ENCODE data around the gene SEMA5B.

The SEMA5B gene

DNA sequence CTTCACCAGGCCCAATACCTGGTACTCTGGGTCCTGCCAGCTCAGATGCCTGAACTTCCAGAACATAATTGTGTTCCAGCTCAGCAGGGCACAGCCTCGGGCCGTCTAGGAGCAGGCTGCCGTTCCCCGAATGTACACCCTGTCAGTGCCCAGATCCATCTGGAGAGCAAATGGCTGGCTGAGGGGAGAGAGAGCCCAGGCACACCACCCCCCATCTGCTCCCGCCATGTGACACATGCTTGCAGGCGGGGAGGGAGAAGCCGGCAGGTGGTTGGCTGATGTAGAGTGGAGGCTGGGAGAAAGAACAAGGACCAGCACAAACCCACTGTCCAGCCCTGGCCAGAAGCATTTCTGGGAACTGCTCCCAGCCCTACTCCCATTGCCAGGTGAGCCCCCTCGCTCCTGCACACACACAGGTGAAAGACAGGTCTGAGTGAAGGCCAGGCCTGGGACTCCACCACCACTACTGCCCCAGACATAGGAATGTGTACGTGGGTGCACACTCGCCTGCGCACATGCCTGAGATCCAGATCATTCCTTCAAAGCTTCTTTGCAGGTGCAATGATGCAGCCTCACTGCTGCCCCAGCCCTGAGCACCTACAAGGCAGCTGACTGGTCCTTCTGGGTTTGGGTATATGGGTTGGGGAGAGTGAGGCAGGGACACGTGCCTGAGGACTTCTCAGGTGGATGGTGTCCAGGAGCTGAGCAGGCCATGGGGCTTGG lies 53.5 kb downstream of the SEMA5B start:
- no peak for DNase-seq (ENCODE audit: low read depth in 3 of 3)

DNA sequence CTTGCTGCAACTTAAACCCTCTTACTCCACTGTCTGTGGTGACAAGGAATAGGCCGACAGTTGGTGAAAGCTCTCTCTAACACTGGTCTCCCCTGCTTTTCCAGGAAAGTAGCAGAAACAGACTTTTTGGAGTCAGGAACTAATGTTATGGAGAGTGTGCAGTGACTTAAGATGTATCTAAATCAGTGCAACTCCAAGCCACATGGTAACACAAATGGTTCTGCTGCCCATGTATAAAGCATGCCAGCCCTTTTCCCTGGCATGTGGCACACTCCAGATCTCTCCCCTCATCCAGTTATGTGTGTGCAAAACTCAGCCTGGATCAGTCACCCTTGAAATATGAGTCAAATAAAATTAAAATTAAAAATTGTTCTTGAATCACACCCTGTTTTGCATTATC lies 55.4 kb downstream of the SEMA5B start:
- DNase-seq (ENCODE audit: low read depth in 3 of 3) = no peak

DNA sequence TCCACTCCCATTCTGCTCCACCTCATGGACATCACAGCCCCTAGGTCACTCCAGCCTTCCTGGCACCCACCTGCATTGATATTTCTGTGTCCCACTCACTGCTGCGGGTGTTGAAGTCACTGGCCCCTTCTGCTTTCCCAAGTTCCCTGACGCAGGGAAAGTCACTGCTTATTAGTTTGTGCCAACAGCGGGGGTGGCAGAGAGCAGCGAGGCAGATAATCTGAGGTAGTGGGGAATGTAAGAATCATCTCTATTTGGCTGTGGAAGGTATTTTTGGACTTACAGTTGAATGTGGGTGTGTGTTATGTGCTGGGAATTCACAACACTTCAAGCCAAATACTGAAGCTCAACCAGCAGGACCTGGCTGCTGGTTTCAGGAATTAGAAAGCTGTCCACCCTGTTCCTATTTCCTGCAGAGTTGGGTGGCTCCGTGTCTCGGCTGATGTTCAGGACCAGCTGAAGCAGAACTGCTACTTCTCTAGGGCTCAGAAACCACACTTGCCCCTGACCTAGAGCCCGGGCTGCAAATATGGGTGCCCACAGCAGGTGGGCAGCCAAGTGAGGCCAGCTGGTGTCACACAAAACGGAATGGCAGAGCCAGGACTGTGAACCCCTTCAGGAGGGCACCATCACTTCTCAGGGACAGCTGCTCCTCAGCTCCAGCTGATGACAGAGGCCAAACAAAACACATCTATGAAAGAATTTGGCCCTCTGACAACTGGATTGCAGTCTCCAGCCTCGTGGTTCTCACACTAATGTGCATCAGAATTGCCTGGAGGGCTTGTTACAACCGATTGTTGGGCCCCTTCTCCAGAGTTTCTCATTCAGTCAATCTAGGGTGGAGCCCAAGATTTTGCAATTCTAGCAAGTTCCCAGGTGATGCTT lies 57.7 kb downstream of the SEMA5B start:
- DNase-seq (ENCODE audit: low read depth in 3 of 3) = no peak

DNA sequence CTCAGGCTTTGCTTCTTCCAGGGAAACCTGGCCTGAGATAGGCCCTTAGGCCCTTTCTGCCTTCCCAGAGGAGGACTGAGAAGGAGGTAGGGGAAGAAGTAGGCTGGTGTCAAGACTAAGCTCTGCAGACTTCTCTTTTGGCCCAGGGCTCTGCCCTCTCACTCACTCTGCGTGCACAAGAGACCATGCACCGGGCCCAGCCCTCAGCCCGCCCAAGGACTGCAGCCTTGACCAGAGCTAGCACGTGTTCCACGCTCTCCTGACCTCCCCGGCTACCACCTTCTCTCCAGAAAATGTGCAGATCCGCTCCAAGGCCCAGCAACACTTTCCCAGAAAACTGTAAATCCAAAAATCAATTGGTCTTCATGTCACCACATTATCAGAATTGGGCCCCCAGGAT lies 59.8 kb downstream of the SEMA5B start:
- DNase-seq (ENCODE audit: low read depth in 3 of 3) = no peak

DNA sequence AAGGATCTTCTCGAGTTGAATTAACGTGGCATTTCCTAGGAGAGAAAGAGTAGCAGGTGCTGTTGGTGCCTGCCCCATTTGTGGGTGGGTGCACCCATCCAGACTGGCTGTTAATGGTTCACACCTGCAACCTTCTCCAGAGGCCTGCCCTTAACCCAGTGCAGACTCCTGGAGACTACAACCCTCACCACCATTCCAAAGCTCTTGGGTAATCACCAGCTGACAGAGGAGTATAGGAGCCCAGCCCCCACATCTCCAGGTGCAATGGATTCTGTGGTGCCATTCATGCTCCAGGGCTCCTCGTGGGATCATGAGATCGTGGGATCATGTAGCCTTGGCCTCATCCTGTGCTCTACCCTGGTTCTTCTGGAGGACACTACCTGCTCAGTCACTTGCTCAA lies 60.2 kb downstream of the SEMA5B start:
- DNase-seq (ENCODE audit: low read depth in 3 of 3) = no peak

DNA sequence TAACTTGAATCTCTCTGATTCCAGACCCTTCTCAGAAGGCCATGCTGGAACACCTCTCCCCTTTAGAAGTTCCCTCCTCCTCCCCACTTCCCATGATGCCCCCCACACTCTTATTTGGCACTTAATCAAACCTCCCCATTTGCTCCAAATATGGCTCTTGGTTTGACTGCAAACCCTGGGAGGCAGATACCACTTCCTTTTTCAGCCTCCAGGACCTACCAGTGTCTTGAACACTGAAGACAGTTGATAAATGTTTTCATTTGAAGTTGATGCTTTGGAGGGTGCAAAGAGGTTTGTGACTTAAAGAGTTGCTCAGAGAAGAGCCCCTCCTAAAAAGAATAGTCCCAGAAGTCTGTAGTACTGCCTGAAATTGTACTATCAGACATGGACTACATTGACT lies 61.5 kb downstream of the SEMA5B start:
- no peak for DNase-seq (ENCODE audit: low read depth in 3 of 3)

DNA sequence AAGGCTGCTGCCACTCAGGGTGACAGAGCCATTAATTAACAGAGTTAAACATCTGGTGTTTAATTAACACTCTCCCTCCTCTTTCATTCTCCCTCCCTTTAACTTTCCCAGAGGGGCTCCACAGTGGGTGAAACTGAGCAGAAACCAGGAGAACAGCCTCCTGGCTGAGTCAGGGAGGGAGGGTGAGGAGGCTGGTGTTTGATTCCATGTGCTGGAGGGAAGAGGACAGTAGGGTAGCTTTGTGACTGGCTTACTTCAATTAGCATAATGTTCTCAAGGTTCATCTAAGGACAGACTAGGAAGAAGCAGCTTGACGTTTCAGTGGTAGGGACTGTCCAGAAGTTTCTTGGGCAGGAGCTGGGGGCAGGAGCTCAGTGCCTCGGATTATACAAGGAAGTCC lies 62.8 kb downstream of the SEMA5B start:
- no peak for DNase-seq (ENCODE audit: low read depth in 3 of 3)

DNA sequence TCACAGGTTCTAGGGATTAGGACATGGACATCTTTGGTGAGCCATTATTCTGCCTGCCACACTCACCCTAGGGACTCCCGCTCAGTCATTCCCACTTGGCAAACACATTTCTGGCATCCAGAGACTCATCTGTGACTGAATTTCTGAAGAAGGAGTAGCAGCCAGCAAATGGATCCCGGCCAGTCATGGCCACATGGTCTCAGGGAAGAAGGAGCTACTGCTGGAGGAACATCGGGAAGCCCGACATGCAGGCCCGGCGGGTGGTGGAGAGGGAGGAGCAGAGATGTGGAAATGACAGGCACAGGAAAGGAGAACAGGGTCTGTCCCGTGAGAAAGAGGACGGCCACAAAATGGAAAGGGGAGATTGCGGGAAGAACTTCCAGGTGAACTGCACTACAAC lies 65.4 kb downstream of the SEMA5B start:
- DNase-seq (ENCODE audit: low read depth in 3 of 3) = no peak

DNA sequence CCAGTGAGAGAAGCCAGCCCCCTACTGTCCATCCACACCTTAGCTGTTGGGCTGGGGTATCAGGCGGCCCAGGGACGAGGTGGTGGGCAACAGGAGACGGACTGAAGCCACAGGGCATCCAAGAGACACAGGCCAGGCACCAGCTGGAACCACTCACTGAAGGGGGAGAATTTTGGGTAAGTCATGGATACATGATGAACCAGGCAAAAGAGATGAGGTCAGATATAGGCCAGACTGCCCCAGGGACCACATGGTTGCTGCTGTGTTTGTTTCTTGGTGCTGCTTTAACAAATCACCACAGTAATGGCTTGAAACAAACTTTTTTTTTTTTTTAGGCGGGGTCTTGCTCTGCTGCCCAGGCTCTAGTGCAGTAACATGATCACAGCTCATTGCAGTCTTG lies 66.4 kb downstream of the SEMA5B start:
- no peak for DNase-seq (ENCODE audit: low read depth in 3 of 3)

DNA sequence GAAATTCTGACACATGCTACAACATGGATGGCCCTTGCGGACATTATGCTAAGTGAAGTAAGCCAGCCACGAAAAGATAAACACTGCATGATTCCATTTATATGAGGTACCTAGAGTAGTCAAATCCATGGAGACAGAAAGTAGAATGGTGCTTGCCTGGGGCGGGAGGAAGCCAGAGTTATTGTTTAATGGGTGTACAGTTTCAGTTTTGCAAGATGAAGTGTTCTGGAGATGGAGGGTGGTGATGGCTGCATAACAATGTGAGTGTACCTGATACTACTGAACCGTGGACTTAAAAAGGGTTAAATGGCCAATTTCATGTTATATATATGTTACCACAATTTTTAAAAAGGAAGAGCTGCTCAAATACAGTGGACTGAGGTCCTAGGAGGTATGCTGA lies 66.9 kb downstream of the SEMA5B start:
- no peak for DNase-seq (ENCODE audit: low read depth in 3 of 3)

DNA sequence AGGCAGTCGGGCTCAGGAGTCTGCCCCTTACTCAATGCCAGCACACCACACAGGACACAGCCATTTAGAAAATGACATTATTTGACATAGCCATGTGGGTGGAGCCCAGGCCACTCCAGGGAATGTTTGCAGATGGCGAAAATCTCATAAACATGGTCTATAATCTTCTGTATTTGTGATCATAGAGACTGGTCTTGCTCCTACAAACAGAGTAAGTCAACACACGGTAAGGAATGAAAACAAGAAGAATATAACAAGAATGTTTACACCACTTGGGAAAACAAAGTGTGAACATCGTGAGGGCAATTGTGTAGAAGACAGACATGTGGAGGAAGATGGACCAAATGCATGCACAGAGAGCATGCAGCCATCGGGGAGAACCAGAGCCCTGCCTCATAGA lies 68.2 kb downstream of the SEMA5B start:
- DNase-seq (ENCODE audit: low read depth in 3 of 3) = no peak

DNA sequence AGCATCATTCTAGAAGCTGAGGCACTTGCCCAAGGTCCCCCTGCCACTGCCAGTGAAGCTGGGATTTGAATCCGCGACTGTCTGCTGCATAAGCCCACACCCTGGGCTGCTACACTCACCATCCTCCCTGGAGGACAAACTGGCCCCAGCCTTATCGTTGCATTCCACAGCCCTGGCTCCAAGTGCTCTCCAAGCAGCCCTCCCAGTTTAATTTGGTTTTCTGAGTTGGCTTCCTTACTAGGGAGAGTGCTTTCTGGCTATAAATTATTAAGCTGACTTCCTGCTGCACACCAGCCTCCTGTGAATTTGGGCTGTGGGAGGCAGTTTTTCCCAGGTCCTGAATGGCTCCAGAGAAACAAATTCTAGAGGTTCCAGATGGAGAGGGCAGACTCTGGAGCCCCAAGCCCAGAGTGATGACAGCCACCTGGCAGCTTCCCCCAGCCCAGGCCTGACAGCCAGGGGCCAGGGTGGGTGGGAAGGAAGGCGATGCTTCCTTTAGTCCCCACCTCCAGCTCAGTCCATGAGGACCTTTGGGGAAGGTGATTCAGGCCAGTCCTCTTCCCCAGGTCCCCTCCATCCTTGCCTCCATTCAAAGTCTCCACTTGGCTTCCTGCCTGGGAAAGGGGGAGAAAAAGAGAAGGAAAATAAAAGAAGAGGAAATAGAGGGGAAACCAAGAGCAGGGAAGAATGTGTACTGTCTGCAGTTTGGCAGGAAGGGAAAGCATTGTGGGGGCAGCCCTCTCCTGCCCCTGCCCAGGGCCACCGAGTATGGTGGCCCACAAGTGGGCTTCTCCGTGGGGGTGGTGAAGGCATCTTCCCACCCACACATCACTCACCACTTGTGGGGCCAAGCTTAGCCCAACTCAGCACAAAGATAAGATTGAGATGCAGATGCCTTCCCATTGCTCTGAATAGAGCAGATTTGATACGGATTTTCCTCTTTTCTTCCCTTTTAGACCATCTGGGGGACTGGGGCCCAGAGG lies 69.6 kb downstream of the SEMA5B start:
- DNase-seq (ENCODE audit: low read depth in 3 of 3) = no peak

DNA sequence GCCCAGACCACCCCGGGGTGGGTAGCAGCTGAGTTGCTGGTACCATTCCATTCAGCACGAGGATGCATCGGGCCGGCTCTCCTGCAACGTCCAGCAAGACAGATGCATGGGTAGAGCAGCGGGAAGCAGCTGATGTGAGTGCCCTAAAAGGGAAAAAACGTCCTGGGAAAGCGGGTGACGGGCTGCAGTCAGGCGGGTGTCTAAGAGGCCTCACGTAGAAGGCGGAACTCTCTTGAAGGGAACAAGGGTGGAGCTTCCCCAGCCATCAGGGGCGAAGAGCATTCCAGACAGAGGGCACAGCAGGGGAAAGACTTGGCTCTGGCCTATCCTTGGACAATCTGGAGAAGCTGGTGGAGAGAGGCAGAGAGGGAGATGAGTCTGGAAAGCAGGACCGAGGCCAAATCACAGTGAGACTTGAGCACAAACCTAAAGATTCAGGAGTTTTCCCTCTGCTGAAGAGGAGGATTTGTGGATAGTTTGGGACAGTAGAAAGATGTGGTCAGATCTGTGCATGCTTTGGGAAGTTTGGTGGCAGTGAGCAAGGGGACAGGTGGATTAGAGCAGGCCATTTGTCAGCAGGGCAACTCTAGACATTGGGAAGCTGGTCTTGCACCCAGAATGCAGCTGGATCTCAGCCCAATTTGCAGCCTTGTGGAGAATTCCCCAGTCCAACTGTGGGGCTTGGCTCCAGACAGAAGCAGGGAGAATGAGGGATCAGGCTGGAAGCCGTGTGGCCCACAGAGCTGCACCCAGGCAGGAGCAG lies 70.7 kb downstream of the SEMA5B start:
- DNase-seq (ENCODE audit: low read depth in 3 of 3) = no peak

DNA sequence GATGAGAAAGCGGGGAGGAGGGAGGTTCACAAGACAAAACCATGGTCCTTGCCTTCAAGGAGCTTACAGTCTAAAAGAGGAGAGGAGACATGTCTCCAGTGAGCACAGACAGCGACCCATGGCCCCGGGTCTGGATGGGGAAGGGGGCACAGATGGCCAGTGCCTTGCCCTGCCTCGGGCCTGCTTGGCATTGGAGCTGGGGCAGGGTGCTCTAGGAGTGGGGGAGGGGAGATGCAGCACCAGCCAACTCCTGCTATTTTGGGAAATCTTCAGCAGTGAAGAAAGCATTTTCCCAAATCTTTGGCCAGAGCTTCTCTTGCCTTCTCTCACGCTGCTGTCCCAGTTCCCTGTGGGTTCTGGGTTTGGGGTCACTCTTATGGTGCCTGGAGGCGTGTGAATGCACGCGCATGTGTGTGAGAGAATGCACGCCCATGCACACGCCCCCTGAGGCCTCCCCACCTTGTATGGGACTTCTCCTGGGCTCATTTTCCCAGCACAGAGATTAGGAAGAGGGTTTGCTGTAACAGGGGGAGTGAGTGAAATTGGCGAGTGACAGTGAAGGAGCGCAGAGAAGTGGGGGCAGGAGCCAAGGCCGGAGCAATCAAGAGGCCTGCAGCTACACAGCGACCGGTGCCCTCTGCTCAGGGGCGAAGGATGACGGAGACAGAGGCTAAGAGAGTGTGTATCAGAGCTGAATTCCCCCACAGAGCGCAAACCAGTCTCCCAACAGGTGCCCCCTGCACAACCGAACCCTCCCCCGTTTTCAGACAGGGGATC lies 71.5 kb downstream of the SEMA5B start:
- DNase-seq (ENCODE audit: low read depth in 3 of 3) = no peak

DNA sequence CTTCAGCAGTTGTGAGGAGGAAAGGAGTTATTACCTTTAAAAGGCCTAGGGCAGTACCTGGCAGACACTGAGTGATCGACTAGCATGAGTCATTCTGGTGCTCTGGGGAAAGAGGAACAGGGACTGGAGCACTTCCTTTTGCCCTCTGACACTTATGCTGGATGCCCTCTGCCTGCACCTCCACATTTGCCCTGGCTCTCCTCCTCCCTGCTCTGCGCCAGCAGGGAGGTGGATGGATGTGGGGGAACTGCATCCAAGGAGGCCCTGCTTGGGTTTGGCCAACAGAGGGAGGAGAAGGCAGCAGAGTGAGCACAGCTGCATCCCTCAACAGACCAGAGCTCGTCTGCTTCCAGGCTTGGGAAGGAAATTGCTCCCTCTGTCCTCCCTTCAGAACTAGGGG lies 75.0 kb downstream of the SEMA5B start:
- no peak for DNase-seq (ENCODE audit: low read depth in 3 of 3)

DNA sequence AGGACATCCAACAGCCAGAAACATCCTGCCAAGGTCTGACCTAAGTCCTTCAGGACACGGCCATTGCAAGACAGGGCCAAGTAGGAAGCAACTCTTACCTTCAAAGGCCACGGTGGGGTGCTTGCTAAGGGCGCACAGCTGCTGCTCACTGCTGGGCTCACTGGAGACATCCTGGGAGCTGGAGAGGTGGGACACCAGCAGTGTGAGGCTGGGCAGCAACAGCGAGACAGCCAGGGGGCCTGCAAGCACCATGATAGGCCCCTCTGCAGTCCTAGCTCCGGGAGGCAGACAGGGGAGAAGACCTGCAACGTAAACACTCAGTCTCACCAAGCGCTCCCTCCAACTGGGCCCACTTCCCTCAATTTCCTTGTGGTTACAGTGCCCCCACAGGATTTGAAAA lies 79.2 kb downstream of the SEMA5B start:
- no peak for DNase-seq (ENCODE audit: low read depth in 3 of 3)

DNA sequence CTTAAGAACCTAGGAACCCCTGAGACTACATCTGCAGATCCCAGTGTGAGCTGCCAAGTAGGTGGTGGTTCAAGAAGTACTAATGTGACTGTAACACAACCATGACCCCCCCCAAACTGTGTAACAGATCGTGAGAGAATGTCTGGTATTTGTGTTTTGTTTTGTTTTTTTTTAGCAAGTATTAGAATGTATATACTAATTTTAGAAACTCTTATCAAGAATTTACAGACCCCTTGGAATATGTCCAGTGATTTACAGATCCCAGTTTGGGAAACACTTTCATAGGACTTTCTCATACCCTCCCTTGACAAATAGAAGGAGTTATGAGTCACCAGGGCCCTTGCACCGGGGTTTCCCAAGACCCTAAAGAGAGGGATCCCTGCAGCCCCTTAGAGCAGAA lies 79.8 kb downstream of the SEMA5B start:
- DNase-seq (ENCODE audit: low read depth in 3 of 3) = no peak

DNA sequence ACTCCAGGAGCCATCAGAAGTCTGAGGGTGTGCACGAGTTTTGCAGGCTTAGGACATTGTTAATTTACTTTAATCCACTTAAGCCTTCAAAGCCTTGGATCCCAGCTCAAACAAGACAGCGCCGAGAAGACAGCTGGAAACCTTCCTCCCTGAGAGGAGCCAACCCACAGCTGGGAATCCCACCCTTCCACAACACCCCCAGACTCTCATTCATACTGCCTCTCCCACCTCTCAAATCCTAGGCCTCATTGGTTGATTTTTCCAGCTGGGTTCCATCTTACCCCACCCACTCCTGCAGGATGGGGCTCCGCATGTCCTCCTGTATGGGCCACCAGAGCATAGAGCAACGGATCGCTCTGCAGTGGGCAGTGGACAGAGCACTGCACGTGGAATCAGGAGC lies 80.4 kb downstream of the SEMA5B start:
- DNase-seq (ENCODE audit: low read depth in 3 of 3) = no peak

DNA sequence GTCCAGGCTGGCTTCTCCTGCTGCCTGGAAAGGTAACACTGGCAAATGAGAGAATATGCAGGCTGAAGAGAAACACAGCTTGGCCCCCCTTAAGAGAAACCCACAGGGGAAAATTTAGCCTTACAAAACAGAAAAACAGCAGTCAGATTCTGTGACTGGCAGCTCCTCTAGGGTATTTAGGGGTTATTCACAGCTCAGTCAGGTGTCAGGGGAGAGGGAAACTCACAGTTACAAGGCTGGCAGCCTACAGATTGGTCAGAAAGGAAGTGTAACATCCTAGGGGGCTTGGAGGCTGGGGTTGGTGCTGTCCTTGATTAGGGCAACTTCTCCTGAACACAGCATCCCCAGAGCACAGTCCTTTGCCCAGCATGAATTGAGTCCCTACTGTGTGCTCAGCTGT lies 81.4 kb downstream of the SEMA5B start:
- DNase-seq (ENCODE audit: low read depth in 3 of 3) = no peak

DNA sequence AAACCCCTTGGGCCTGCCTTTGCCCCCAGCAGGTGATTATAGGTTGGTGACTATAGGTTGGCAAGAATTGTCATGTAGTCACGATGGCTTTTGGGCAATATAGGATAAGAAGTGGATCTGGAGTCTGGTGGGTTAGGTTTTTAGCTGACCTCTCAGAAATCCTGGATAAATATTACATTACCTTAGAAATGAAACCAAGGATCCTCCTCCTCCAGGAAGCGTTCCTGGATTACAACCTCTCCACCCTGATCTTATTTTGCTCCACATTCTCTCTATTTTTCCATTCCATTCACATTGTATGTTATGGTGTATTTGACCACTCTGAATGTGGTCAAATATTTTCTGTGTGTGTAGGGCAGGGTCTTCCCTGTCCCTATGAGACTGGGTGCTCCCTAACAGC lies 82.3 kb downstream of the SEMA5B start:
- DNase-seq (ENCODE audit: low read depth in 3 of 3) = no peak

Measured in stimulated activated CD4-positive, alpha-beta T cell treated with anti-CD3 and anti-CD28 coated beads, TNF-alpha, amount 100 ng/mL, for 24 hours (primary cell).